ENCODE results near the gene CLOCK. TPM values are rescaled to one million over a fixed set of nuclear protein-coding genes. Genes with fewer than 3 reads are reported as not detected.

Gene CLOCK
- total RNA-seq, 2 experiments from 2014 or later, result 9.4 to 10.0 TPM

Other genes starting within 250 kb of the CLOCK start
- 1 to 10 TPM; 8.8 to 9.7 TPM for gene SRD5A3, start 200.7 kb downstream of the CLOCK start, total RNA-seq
- 10 to 100 TPM; 77.2 to 82.2 TPM for gene TMEM165, start 151.0 kb downstream of the CLOCK start, total RNA-seq
- gene PDCL2, start 45.3 kb upstream of the CLOCK start, total RNA-seq, result not detected
- not detected for gene NMU, start 89.4 kb upstream of the CLOCK start, total RNA-seq